ENCODE results near the gene BTBD2. TPM values are rescaled to one million over a fixed set of nuclear protein-coding genes. Genes with fewer than 3 reads are reported as not detected.

BTBD2 gene
- total and polyA plus RNA-seq, 2 donors (not counting 1 experiment from before 2014, with no cell fraction given): 75.2 to 85.6 TPM

DNA sequence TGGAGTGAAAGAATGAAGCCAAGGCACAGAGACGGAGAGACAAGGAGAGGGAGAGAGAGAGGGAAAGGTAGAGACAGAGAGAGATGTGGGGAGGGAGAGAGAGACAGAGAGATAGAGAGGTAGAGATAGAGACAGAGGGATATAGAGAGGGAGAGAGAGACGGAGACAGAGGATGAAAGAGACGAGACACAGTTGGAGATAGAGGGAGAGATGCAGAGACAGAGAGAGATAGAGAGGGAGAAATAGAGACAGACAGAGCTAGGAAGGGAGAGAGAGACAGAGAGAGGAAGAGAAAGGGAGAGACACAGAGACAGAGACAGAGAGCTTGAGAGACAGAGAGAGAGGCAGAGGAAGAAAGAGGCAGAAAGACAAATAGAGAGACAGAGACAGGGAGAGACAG lies 79.1 kb downstream of the BTBD2 start:
- Mint-ChIP-seq H3K4me1 (peaks cover 46% of the 10 kb centered on the region), H3K27me3 (no peaks in the 10 kb centered on the region), H3K4me3 (no peak overlapping the region), H3K9me3 (ENCODE audit: insufficient read depth) (peaks cover 2% of the 10 kb centered on the region), H3K27ac (peak overlapping the region; percentile 18)
- no peak for TF ChIP-seq CTCF (IDR thresholded peaks at IDR 0.05)
- no peak for TF ChIP-seq EZH2 (IDR thresholded peaks at IDR 0.05; ENCODE audit: borderline replicate concordance, insufficient read depth, low read depth, low read length, poor library complexity, severe bottlenecking)
- H3K4me3 ChIP-seq (ENCODE audit: control extremely low read depth in 1 of 5, extremely low read depth in 1 of 5, insufficient read depth in 1 of 5, low read depth in 2 of 5, low read length in 4 of 5): no peak overlapping the region
- ATAC-seq (ENCODE audit: low read depth) (no peak), DNase-seq (no peak)
- WGBS (ENCODE audit: insufficient coverage): 97% methylated on average over 3 of the region's 3 CpGs
- POLR2A ChIA-PET: interaction anchor here (1.6 kb wide), 1 partner anchor 9 kb away, joined by 5 read pairs; no protein-coding TSS in a partner anchor
- H3K9ac ChIP-seq (ENCODE audit: low read length): no peak overlapping the region
- peaks cover 35 to 57% of the 10 kb centered on the region in 2 donors for H3K4me1 ChIP-seq (ENCODE audit: control insufficient read depth in 2 of 2, insufficient read depth in 2 of 2, low read length in 2 of 2)
- no peaks in the 10 kb centered on the region for H3K27me3 ChIP-seq (replicated peaks in 1 of 4; ENCODE audit: control extremely low read depth in 1 of 4, control insufficient read depth in 3 of 4, insufficient read depth in 4 of 4, low read length in 3 of 4)
- CTCF ChIA-PET: interaction anchor here (0.9 to 1.4 kb wide), 3 partner anchors 10 to 380 kb away, joined by 3 read pairs; no protein-coding TSS in a partner anchor
- peaks cover 0 to 20% (median 3%) of the 10 kb centered on the region in 3 donors for H3K9me3 ChIP-seq (ENCODE audit: control extremely low read depth in 1 of 3, control insufficient read depth in 2 of 3, insufficient read depth in 1 of 3, low read length in 2 of 3)
- no peak overlapping the region for H2AFZ ChIP-seq (ENCODE audit: insufficient read depth, low read depth, low read length, poor library complexity, severe bottlenecking)
- H3K36me3 ChIP-seq (replicated peaks in 1 of 2; ENCODE audit: control extremely low read depth in 1 of 2, control insufficient read depth in 1 of 2, extremely low read depth in 1 of 2, insufficient read depth in 2 of 2, low read length in 1 of 2): peaks cover 0 to 4% of the 10 kb centered on the region in 2 experiments
- no peak overlapping the region for H3K4me2 ChIP-seq (replicated peaks; ENCODE audit: low read depth, low read length, poor library complexity, severe bottlenecking)
- intact Hi-C loops (cut with micrococcal nuclease): no loop called here
- peak overlapping the region in 1 of 2 donors; percentile 14 for H3K27ac ChIP-seq (ENCODE audit: low read length in 2 of 2)
- H4K20me1 ChIP-seq (ENCODE audit: control insufficient read depth, insufficient read depth, low read length, poor library complexity, severe bottlenecking): no peaks in the 10 kb centered on the region
- H3K79me2 ChIP-seq (ENCODE audit: control insufficient read depth, insufficient read depth, low read length): peaks cover 51% of the 10 kb centered on the region

DNA sequence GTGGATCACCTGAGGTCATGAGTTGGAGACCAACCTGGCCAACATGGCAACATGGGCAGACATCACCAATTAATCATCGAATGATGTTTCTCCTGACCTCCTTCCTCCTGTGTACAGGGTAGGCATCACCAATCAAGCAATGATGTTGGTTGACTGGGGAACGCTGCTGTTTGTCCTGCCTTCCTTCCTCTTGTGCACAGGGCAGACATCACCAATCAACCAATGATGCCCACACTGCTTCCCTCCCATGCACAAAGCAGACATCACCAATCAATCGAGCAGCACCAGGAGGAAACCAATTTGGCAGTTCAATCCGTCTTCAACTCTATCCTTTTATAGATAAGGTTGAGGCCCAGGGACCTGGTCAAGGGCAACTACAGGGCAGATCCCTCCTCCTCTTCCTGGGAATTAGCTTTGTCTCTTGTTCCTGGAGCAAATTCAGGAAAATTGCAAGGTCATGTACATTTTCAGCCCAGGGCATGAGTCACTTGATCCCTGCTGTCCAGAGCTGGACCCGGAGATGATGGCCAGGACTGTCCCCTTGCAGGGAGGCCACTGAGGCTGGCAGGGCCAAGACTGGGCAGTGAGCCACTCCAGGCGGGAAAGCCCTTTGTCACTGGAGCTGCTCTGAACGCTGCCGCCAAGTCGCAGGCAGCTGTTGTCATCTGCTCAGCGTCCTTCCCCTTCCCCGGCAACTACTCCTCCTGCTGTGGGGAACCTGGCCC lies 79.9 kb downstream of the BTBD2 start:
- Mint-ChIP-seq H3K9me3 (ENCODE audit: insufficient read depth) (peaks cover 2% of the 10 kb centered on the region), H3K4me1 (peaks cover 47% of the 10 kb centered on the region), H3K4me3 (peak overlapping the region; percentile 24), H3K27me3 (no peaks in the 10 kb centered on the region), H3K27ac (peak overlapping the region; percentile 56)
- TF ChIP-seq CTCF (IDR thresholded peaks at IDR 0.05): no peak
- no peak for TF ChIP-seq EZH2 (IDR thresholded peaks at IDR 0.05; ENCODE audit: borderline replicate concordance, insufficient read depth, low read depth, low read length, poor library complexity, severe bottlenecking)
- peaks cover 0 to 4% of the 10 kb centered on the region in 2 experiments for H3K36me3 ChIP-seq (replicated peaks in 1 of 2; ENCODE audit: control extremely low read depth in 1 of 2, control insufficient read depth in 1 of 2, extremely low read depth in 1 of 2, insufficient read depth in 2 of 2, low read length in 1 of 2)
- no peak overlapping the region for H2AFZ ChIP-seq (ENCODE audit: insufficient read depth, low read depth, low read length, poor library complexity, severe bottlenecking)
- H3K4me2 ChIP-seq (replicated peaks; ENCODE audit: low read depth, low read length, poor library complexity, severe bottlenecking): no peak overlapping the region
- H3K27me3 ChIP-seq (replicated peaks in 1 of 4; ENCODE audit: control extremely low read depth in 1 of 4, control insufficient read depth in 3 of 4, insufficient read depth in 4 of 4, low read length in 3 of 4): no peaks in the 10 kb centered on the region
- H3K9me3 ChIP-seq (ENCODE audit: control extremely low read depth in 1 of 3, control insufficient read depth in 2 of 3, insufficient read depth in 1 of 3, low read length in 2 of 3): peaks cover 0 to 20% (median 3%) of the 10 kb centered on the region in 3 donors
- H3K27ac ChIP-seq (ENCODE audit: low read length in 2 of 2): peak overlapping the region; percentile 5 to 57
- H3K4me3 ChIP-seq (ENCODE audit: control extremely low read depth in 1 of 5, extremely low read depth in 1 of 5, insufficient read depth in 1 of 5, low read depth in 2 of 5, low read length in 4 of 5): no peak overlapping the region
- peak; percentile 47 for DNase-seq
- peaks cover 35 to 57% of the 10 kb centered on the region in 2 donors for H3K4me1 ChIP-seq (ENCODE audit: control insufficient read depth in 2 of 2, insufficient read depth in 2 of 2, low read length in 2 of 2)
- ChIA-PET POLR2A (no interaction called here), CTCF (interaction anchor here (1.1 to 1.4 kb wide), 2 partner anchors 9 to 71 kb away, joined by 3 read pairs; no protein-coding TSS in a partner anchor)
- ATAC-seq (ENCODE audit: low read depth): no peak
- no peaks in the 10 kb centered on the region for H4K20me1 ChIP-seq (ENCODE audit: control insufficient read depth, insufficient read depth, low read length, poor library complexity, severe bottlenecking)
- 88% methylated on average over 10 of the region's 11 CpGs for WGBS (ENCODE audit: insufficient coverage)
- peaks cover 50% of the 10 kb centered on the region for H3K79me2 ChIP-seq (ENCODE audit: control insufficient read depth, insufficient read depth, low read length)
- intact Hi-C loops (cut with micrococcal nuclease): no loop called here
- H3K9ac ChIP-seq (ENCODE audit: low read length): no peak overlapping the region

Measured in B cell (primary cell).